BLaER1 (cell line): ENCODE measurements around the gene PIP5K1A.
"Not testable (repeated sequence)": the region's sequence is repeated elsewhere in the genome, so short reads cannot be mapped to it uniquely, and the experiment has no call there.

ENCODE experiments used
- H3K27ac ChIP-seq: shearing (Covaris generic); formaldehyde crosslinking; 2 replicates; pipeline ENCODE4 v1.8.1; 2022
- H3K27me3 ChIP-seq: shearing (Covaris generic); formaldehyde crosslinking; 2 replicates; pipeline ENCODE4 v1.8.1; 2022
- H3K36me3 ChIP-seq: shearing (Covaris generic); formaldehyde crosslinking; 2 replicates; pipeline ENCODE4 v1.8.1; 2022
- H3K4me1 ChIP-seq: shearing (Covaris generic); formaldehyde crosslinking; 2 replicates; pipeline ENCODE4 v1.8.1; 2022
- H3K4me2 ChIP-seq: shearing (Covaris generic); formaldehyde crosslinking; 2 replicates; pipeline ENCODE4 v1.8.1; 2022
- H3K4me3 ChIP-seq: shearing (Covaris generic); formaldehyde crosslinking; 2 replicates; pipeline ENCODE4 v1.8.1; 2022
- H3K9ac ChIP-seq: shearing (Covaris generic); formaldehyde crosslinking; 2 replicates; pipeline ENCODE4 v1.8.1; 2022
- H3K9me3 ChIP-seq: shearing (Covaris generic); formaldehyde crosslinking; 2 replicates; pipeline ENCODE4 v1.8.1; 2022
- H4K20me1 ChIP-seq: shearing (Covaris generic); formaldehyde crosslinking; 2 replicates; pipeline ENCODE4 v1.8.1; 2022
- Cebpa-rat ChIP-seq: shearing (Covaris generic); IDR thresholded peaks from 2 replicates; pipeline ENCODE4 v1.8.1; 2022

PIP5K1A gene

GRCh38 chr1:151273924-151274466 lies 75.6 kb downstream of the PIP5K1A start:
- H3K9me3 ChIP-seq: no peaks in the 10 kb centered on the region
- H3K27me3 ChIP-seq: no peaks in the 10 kb centered on the region
- no peak overlapping the region for H3K9ac ChIP-seq
- no peak overlapping the region for H3K27ac ChIP-seq
- H3K4me1 ChIP-seq: peaks cover 14% of the 10 kb centered on the region
- no peak for TF ChIP-seq Cebpa-rat
- H3K4me3 ChIP-seq: no peak overlapping the region
- no peaks in the 10 kb centered on the region for H4K20me1 ChIP-seq
- H3K4me2 ChIP-seq: no peak overlapping the region
- peaks cover 45% of the 10 kb centered on the region for H3K36me3 ChIP-seq

- not testable (repeated sequence) for H3K4me2 ChIP-seq, H3K9ac ChIP-seq, H4K20me1 ChIP-seq, H3K27me3 ChIP-seq, H3K27ac ChIP-seq, H3K9me3 ChIP-seq, H3K4me3 ChIP-seq
- Histone ChIP-seq H3K36me3 (peaks cover 33% of the 10 kb centered on the region; the same call in 1 of the 2 replicates), H3K4me1 (peaks cover 14% of the 10 kb centered on the region)
Observed at GRCh38 chr1:151275341-151275740, 77.0 kb downstream of the PIP5K1A start.

GRCh38 chr1:151277249-151277648 lies 78.9 kb downstream of the PIP5K1A start:
- H3K4me3 ChIP-seq: no peak overlapping the region
- no peak overlapping the region for H3K27ac ChIP-seq
- TF ChIP-seq Cebpa-rat: no peak
- no peaks in the 10 kb centered on the region for H4K20me1 ChIP-seq
- no peaks in the 10 kb centered on the region for H3K27me3 ChIP-seq
- H3K4me1 ChIP-seq: peaks cover 20% of the 10 kb centered on the region
- no peak overlapping the region for H3K9ac ChIP-seq
- no peaks in the 10 kb centered on the region for H3K9me3 ChIP-seq
- H3K36me3 ChIP-seq: 0 out of 2 replicates have a peak, but pooled peaks cover 19% of the 10 kb centered on the region
- peak overlapping the region; percentile 50 for H3K4me2 ChIP-seq

GRCh38 chr1:151281225-151281968 lies 83.0 kb downstream of the PIP5K1A start:
- Histone ChIP-seq H3K27me3 (no peaks in the 10 kb centered on the region), H3K27ac (peak overlapping the region; percentile 91), H3K4me3 (peak overlapping the region; percentile 98), H3K9ac (peak overlapping the region; percentile 88), H3K36me3 (peaks cover 20% of the 10 kb centered on the region), H3K4me1 (peaks cover 38% of the 10 kb centered on the region), H4K20me1 (peaks cover 41% of the 10 kb centered on the region), H3K9me3 (no peaks in the 10 kb centered on the region), H3K4me2 (peak overlapping the region; percentile 82)
- peak; percentile 52; the same call in 1 of the 2 replicates for TF ChIP-seq Cebpa-rat

GRCh38 chr1:151281969-151282882 lies 83.9 kb downstream of the PIP5K1A start, which contains the start of gene ZNF687:
TSS of gene ZNF687 (plus strand) at chr1:151282299. CDS start at chr1:151286292, 3,993 bp downstream.
- Histone ChIP-seq H3K9me3 (no peaks in the 10 kb centered on the region), H4K20me1 (peaks cover 49% of the 10 kb centered on the region), H3K27me3 (no peaks in the 10 kb centered on the region), H3K27ac (peak within 1 kb of the TSS; percentile 94), H3K4me1 (peaks cover 30% of the 10 kb centered on the region), H3K36me3 (peaks cover 28% of the 10 kb centered on the region), H3K4me2 (peak within 1 kb of the TSS; percentile 88), H3K9ac (peak within 1 kb of the TSS; percentile 94), H3K4me3 (peak within 1 kb of the TSS; percentile 98)
- TF ChIP-seq Cebpa-rat: no peak

GRCh38 chr1:151282883-151283725 lies 84.8 kb downstream of the PIP5K1A start:
- peak overlapping the region; percentile 94 for H3K27ac ChIP-seq
- no peak for TF ChIP-seq Cebpa-rat
- H4K20me1 ChIP-seq: peaks cover 58% of the 10 kb centered on the region
- peak overlapping the region; percentile 94 for H3K9ac ChIP-seq
- H3K36me3 ChIP-seq: peaks cover 37% of the 10 kb centered on the region
- H3K4me2 ChIP-seq: peak overlapping the region; percentile 88
- H3K27me3 ChIP-seq: no peaks in the 10 kb centered on the region
- H3K4me1 ChIP-seq: peaks cover 27% of the 10 kb centered on the region
- H3K9me3 ChIP-seq: no peaks in the 10 kb centered on the region
- peak overlapping the region; percentile 98 for H3K4me3 ChIP-seq

- peak overlapping the region; percentile 43; the same call in 1 of the 2 replicates for H3K9ac ChIP-seq
- no peaks in the 10 kb centered on the region for H3K27me3 ChIP-seq
- H3K4me2 ChIP-seq: peak overlapping the region; percentile 88
- H3K27ac ChIP-seq: no peak overlapping the region
- H4K20me1 ChIP-seq: peaks cover 68% of the 10 kb centered on the region
- peaks cover 37% of the 10 kb centered on the region for H3K4me1 ChIP-seq
- TF ChIP-seq Cebpa-rat: no peak
- H3K36me3 ChIP-seq: peaks cover 47% of the 10 kb centered on the region
- H3K4me3 ChIP-seq: no peak overlapping the region
- H3K9me3 ChIP-seq: no peaks in the 10 kb centered on the region
Observed at GRCh38 chr1:151284013-151284577, 85.7 kb downstream of the PIP5K1A start.

- no peaks in the 10 kb centered on the region for H3K9me3 ChIP-seq
- H3K27me3 ChIP-seq: no peaks in the 10 kb centered on the region
- H3K9ac ChIP-seq: no peak overlapping the region
- no peak overlapping the region for H3K4me2 ChIP-seq
- peaks cover 90% of the 10 kb centered on the region for H4K20me1 ChIP-seq
- H3K4me1 ChIP-seq: peaks cover 55% of the 10 kb centered on the region
- no peak overlapping the region for H3K4me3 ChIP-seq
- H3K36me3 ChIP-seq: peaks cover 70% of the 10 kb centered on the region
- H3K27ac ChIP-seq: no peak overlapping the region
- TF ChIP-seq Cebpa-rat: no peak
Observed at GRCh38 chr1:151286619-151287340, 88.4 kb downstream of the PIP5K1A start.
